A549 (cell line): ENCODE results near the gene WDR72. TPM values are rescaled to one million over a fixed set of nuclear protein-coding genes. Genes with fewer than 3 reads are reported as not detected.

Experiments
- ATAC-seq, 2 experiments: fragments of 200-7000 bp in 1 of 2; fragments of >200 bp in 1 of 2; cut with Nextera tagmentation in 1 of 2; cut with Tn5 transposase in 1 of 2; 3 replicates each; pipeline versions ENCODE4 v1.8.0 to v1.9.1; 2018 to 2020; ENCODE audit warnings: mild to moderate bottlenecking in 1 of 2, moderate library complexity in 1 of 2
- CTCF ChIA-PET: fragments of 300-600 bp; sonication (Branson Sonifier 250); formaldehyde crosslinking; extraction: SDS; loops from one replicate; lab custom pipeline; 2021; ENCODE audit warnings: antibody characterized with exemption, inconsistent platforms; lab: Yijun Ruan, JAX
- POLR2A ChIA-PET: fragments of 350-600 bp; formaldehyde crosslinking; extraction: SDS; loops from one replicate; lab custom pipeline; 2021; ENCODE audit warnings: antibody characterized with exemption, inconsistent platforms; lab: Yijun Ruan, JAX
- DNase-seq, 2 experiments: peaks; one replicate each; pipeline versions ENCODE4 v3.0.0 to v3.0.0-alpha.2; 2011 to 2016; ENCODE audit warnings: low read depth in 1 of 2, low spot score in 1 of 2
- FAIRE-seq: peaks from 2 replicates; lab custom pipeline; 2011; peaks lifted over from hg19 to GRCh38; lab: Jason Lieb, UNC
- H3K27ac ChIP-seq, 2 experiments: fragments of >200 bp; sonication (Bioruptor Twin); formaldehyde crosslinking; 3 replicates each; pipeline ENCODE4 v1.5.1; 2016 to 2017
- H3K4me1 ChIP-seq: fragments of >200 bp; sonication (Bioruptor Twin); formaldehyde crosslinking; 3 replicates; pipeline ENCODE4 v1.6.1; 2016
- H3K4me2 ChIP-seq: fragments of >200 bp; sonication (Bioruptor Twin); formaldehyde crosslinking; 3 replicates; pipeline ENCODE4 v1.6.1; 2016
- H3K4me3 ChIP-seq: fragments of >200 bp; sonication (Bioruptor Twin); formaldehyde crosslinking; 3 replicates; pipeline ENCODE4 v1.5.1; 2016
- H3K9me3 ChIP-seq: fragments of >200 bp; sonication (Bioruptor Twin); formaldehyde crosslinking; 3 replicates; pipeline ENCODE4 v1.6.1; 2016
- ATOH8 ChIP-seq: fragments of 250-450 bp; sonication (Bioruptor Pico); IDR thresholded peaks from 2 replicates; pipeline ENCODE4 v1.5.0; 2020; ENCODE audit warnings: low read depth, mild to moderate bottlenecking, moderate library complexity
- BHLHE40 ChIP-seq: IDR thresholded peaks from 2 replicates; pipeline ENCODE4 v1.6.1; 2012; ENCODE audit warnings: low read depth, low read length, inconsistent platforms
- CEBPB ChIP-seq, 2 experiments: fragments of >200 bp in 1 of 2; sonication (Bioruptor Twin) in 1 of 2; formaldehyde crosslinking in 1 of 2; IDR thresholded peaks; 2 replicates each; pipeline ENCODE4 v1.6.1; 2012 to 2016
- CHD4 ChIP-seq: fragments of 200-600 bp; sonication (generic); IDR thresholded peaks from 2 replicates; pipeline ENCODE4 v1.6.1; 2016; ENCODE audit warnings: antibody characterized with exemption, mild to moderate bottlenecking, borderline replicate concordance
- CTCF ChIP-seq: fragments of >200 bp; sonication (Bioruptor Twin); formaldehyde crosslinking; IDR thresholded peaks from 3 replicates; pipeline ENCODE4 v1.5.1; 2016
- EHF ChIP-seq: fragments of 250-450 bp; sonication (Bioruptor Pico); IDR thresholded peaks from 2 replicates; pipeline ENCODE4 v1.5.0; 2020; ENCODE audit warnings: mild to moderate bottlenecking
- FOSB ChIP-seq: fragments of 250-450 bp; sonication (Bioruptor Pico); IDR thresholded peaks from 2 replicates; pipeline ENCODE4 v1.5.0; 2020; ENCODE audit warnings: mild to moderate bottlenecking, moderate library complexity
- FOSL2 ChIP-seq, 2 experiments: fragments of 450-650 bp in 1 of 2; fragments of >200 bp in 1 of 2; sonication (Bioruptor Twin) in 1 of 2; formaldehyde crosslinking; IDR thresholded peaks; 2 replicates each; pipeline versions ENCODE4 v1.5.0 to v1.6.1; 2016 to 2020; ENCODE audit warnings: mild to moderate bottlenecking in 1 of 2, moderate library complexity in 1 of 2
- HES2 ChIP-seq: fragments of >200 bp; sonication (Bioruptor Twin); formaldehyde crosslinking; IDR thresholded peaks from 2 replicates; pipeline ENCODE4 v1.6.1; 2016
- HEYL ChIP-seq: fragments of 250-450 bp; sonication (Bioruptor Pico); IDR thresholded peaks from 2 replicates; pipeline ENCODE4 v1.8.0; 2021; ENCODE audit warnings: mild to moderate bottlenecking, moderate library complexity
- HMGXB4 ChIP-seq: fragments of 250-450 bp; sonication (Bioruptor Pico); IDR thresholded peaks from 2 replicates; pipeline ENCODE4 v1.5.0; 2021; ENCODE audit warnings: mild to moderate bottlenecking, moderate library complexity, borderline replicate concordance
- HOXB13 ChIP-seq: fragments of 250-450 bp; sonication (Bioruptor Pico); IDR thresholded peaks from 2 replicates; pipeline ENCODE4 v1.5.0; 2020; ENCODE audit warnings: low read depth, mild to moderate bottlenecking, moderate library complexity
- JUN ChIP-seq, 2 experiments: fragments of >200 bp; sonication (Bioruptor Twin); formaldehyde crosslinking; IDR thresholded peaks; 2 replicates in 1 of 2; 3 replicates in 1 of 2; pipeline ENCODE4 v1.6.1; 2016 to 2017
- JUNB ChIP-seq: fragments of >200 bp; sonication (Bioruptor Twin); formaldehyde crosslinking; IDR thresholded peaks from 2 replicates; pipeline ENCODE4 v1.6.1; 2016
- KDM5A ChIP-seq: fragments of 200-600 bp; sonication (generic); IDR thresholded peaks from 2 replicates; pipeline ENCODE4 v1.6.1; 2016; ENCODE audit warnings: antibody characterized with exemption, mild to moderate bottlenecking
- MAX ChIP-seq: IDR thresholded peaks from 2 replicates; pipeline ENCODE4 v1.6.1; 2012
- NFE2L2 ChIP-seq: fragments of 150-350 bp; conservative IDR thresholded peaks from 2 replicates; pipeline ENCODE4 v1.6.1; 2014; ENCODE audit warnings: low read length
- NR3C1 ChIP-seq: fragments of >200 bp; sonication (Bioruptor Twin); formaldehyde crosslinking; IDR thresholded peaks from 3 replicates; pipeline ENCODE4 v1.6.1; 2017
- PHF8 ChIP-seq: fragments of 200-600 bp; sonication (generic); IDR thresholded peaks from 2 replicates; pipeline ENCODE4 v1.6.1; 2016; ENCODE audit warnings: low read depth, mild to moderate bottlenecking, antibody characterized with exemption, moderate library complexity, borderline replicate concordance
- POLR2AphosphoS2 ChIP-seq: conservative IDR thresholded peaks from 2 replicates; pipeline ENCODE4 v1.6.1; 2012; ENCODE audit warnings: low read length, improper control_type of control experiment, inconsistent platforms
- RAD21 ChIP-seq, 2 experiments: fragments of >200 bp in 1 of 2; sonication (Bioruptor Twin) in 1 of 2; formaldehyde crosslinking in 1 of 2; IDR thresholded peaks in 1 of 2; conservative IDR thresholded peaks in 1 of 2; 2 replicates in 1 of 2; 3 replicates in 1 of 2; pipeline ENCODE4 v1.6.1; 2012 to 2018; ENCODE audit warnings: inconsistent platforms in 1 of 2
- RARB ChIP-seq: fragments of 250-450 bp; sonication (Bioruptor Pico); IDR thresholded peaks from 2 replicates; pipeline ENCODE4 v1.8.0; 2021; ENCODE audit warnings: mild to moderate bottlenecking, moderate library complexity
- RNF2 ChIP-seq: fragments of 200-600 bp; sonication (generic); IDR thresholded peaks from 2 replicates; pipeline ENCODE4 v1.6.1; 2016; ENCODE audit warnings: low read depth, mild to moderate bottlenecking, antibody characterized with exemption, moderate library complexity, borderline replicate concordance
- USF2 ChIP-seq: fragments of 450-650 bp; IDR thresholded peaks from 2 replicates; pipeline ENCODE4 v1.6.1; 2014; ENCODE audit warnings: antibody characterized with exemption
- ZFP36 ChIP-seq: fragments of 450-650 bp; IDR thresholded peaks from 2 replicates; pipeline ENCODE4 v1.6.1; 2014; ENCODE audit warnings: borderline replicate concordance; ENCODE audit not compliant: partially characterized antibody
- WGBS: methylation state at CpG from one replicate; pipeline ENCODE4 v1.1.6; 2017; ENCODE audit errors: missing lambda C conversion rate; 5-methylcytosine and 5-hydroxymethylcytosine counted together
- polyA plus RNA-seq, 4 experiments: library from polyadenylated mRNA; depleted of rRNA in 3 of 4; stranded (reverse); fragments of >200 nt; fragmentation: RNase III in 1 of 4; extraction: RNeasy Plus Mini Kit Qiagen cat#74134 plus additional on column Dnase treatment in 1 of 4; gene quantifications; 2 replicates in 3 of 4; 3 replicates in 1 of 4; pipeline ENCODE4 v1.2.3, GENCODE V29; 2011 to 2017

WDR72 gene
- polyA plus RNA-seq, 2 of the 4 experiments (the other 2 are of a cell fraction): 12.0 to 28.5 TPM

GRCh38 chr15:53681056-53681455 lies 78.4 kb downstream of the WDR72 start:
- H3K27ac ChIP-seq: 0 out of 6 replicates have a peak overlapping the region, but pooled peaks of 1 of the 2 experiments have one; percentile 33
- ChIA-PET POLR2A (no interaction called here), CTCF (no interaction called here)
- no peaks in the 10 kb centered on the region for H3K9me3 ChIP-seq
- H3K4me1 ChIP-seq: peaks cover 27% of the 10 kb centered on the region
- 72% methylated on average over 5 of the region's 5 CpGs for WGBS
- H3K4me3 ChIP-seq: no peak overlapping the region
- peak; percentile 79 for FAIRE-seq
- TF ChIP-seq HEYL (CRISPR knock-in tag) (no peak), POLR2AphosphoS2 (no peak), RARB (no peak), EHF (CRISPR knock-in tag) (no peak), PHF8 (no peak), CEBPB (IDR thresholded peaks at IDR 0.05) (no peak), RNF2 (no peak), JUN (IDR thresholded peaks at IDR 0.05) (no peak), CHD4 (no peak), CTCF (no peak), NR3C1 (no peak), FOSB (CRISPR knock-in tag) (no peak), FOSL2 (IDR thresholded peaks at IDR 0.05) (no peak), FOSL2 (CRISPR knock-in tag; IDR thresholded peaks at IDR 0.05) (no peak), HOXB13 (CRISPR knock-in tag) (no peak), USF2 (no peak), HMGXB4 (CRISPR knock-in tag) (no peak), ATOH8 (CRISPR knock-in tag) (no peak)
- no peak overlapping the region for H3K4me2 ChIP-seq
- no peak for DNase-seq
- ATAC-seq: no peak

- ATAC-seq (peak; percentile 43 to 64; a peak in 5 of 6 replicates), DNase-seq (peak in 1 of 2 experiments; percentile 44), FAIRE-seq (no peak)
- TF ChIP-seq BHLHE40 (no peak), FOSL2 (IDR thresholded peaks at IDR 0.05) (no peak), FOSL2 (CRISPR knock-in tag; IDR thresholded peaks at IDR 0.05) (0 out of 2 replicates have a peak, but pooled peaks have one; percentile 8), JUNB (0 out of 2 replicates have a peak, but pooled peaks have one; percentile 27), RARB (no peak), KDM5A (no peak), NFE2L2 (no peak), ZFP36 (no peak), RAD21 (conservative IDR thresholded peaks at IDR 0.05 in 1 of 2, IDR thresholded peaks at IDR 0.05 in 1 of 2) (no peak), HES2 (no peak), MAX (no peak)
- ChIA-PET CTCF (no interaction called here), POLR2A (no interaction called here)
- no peak overlapping the region for H3K4me3 ChIP-seq
- peak overlapping the region; percentile 40 for H3K4me2 ChIP-seq
- no peaks in the 10 kb centered on the region for H3K9me3 ChIP-seq
- H3K27ac ChIP-seq: peak overlapping the region; percentile 22 to 35; a peak in 4 of 6 replicates
- H3K4me1 ChIP-seq: peaks cover 26% of the 10 kb centered on the region
Observed at GRCh38 chr15:53675832-53676231, 83.6 kb downstream of the WDR72 start.
